ENCODE data around the gene GJD4.

DNA sequence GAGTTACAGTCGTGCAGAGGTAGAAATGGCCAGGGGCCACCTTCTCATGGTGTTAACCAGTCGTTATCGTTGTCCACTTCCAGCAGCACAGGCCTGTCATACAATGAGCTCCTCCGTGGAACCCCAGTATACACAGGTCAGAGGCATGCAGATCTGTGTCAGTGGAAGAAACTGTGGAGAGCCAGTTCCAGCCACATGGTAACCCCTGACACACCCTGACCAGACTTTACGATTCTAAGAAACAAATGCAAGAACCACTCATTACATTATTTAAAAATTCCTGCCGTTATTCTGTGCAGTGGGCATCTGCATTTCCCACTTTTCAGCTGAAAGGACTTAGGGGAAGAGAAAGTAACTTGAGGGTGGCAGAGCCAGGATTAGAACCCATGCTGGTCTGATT, 23.5 kb upstream of the GJD4 start:
- no peak for TF ChIP-seq YY1 (IDR thresholded peaks at IDR 0.05; ENCODE audit: insufficient read depth, insufficient read length)
- no peak for TF ChIP-seq SUZ12 (IDR thresholded peaks at IDR 0.05; ENCODE audit: extremely low read depth, insufficient read depth, insufficient read length)
- TF ChIP-seq ZNF274 (IDR thresholded peaks at IDR 0.05; ENCODE audit: low read depth, low read length) = no peak
